HG03575 (cell line): ENCODE data around the gene KCNT1.

Experiments
- ATAC-seq: cut with Tn5 transposase; IDR thresholded peaks from one replicate; pipeline ENCODE4 v1.9.1; 2021; ENCODE audit not compliant: unreplicated experiment, insufficient number of reproducible peaks, low FRiP score; ENCODE audit errors: extremely low read depth

KCNT1 gene

DNA sequence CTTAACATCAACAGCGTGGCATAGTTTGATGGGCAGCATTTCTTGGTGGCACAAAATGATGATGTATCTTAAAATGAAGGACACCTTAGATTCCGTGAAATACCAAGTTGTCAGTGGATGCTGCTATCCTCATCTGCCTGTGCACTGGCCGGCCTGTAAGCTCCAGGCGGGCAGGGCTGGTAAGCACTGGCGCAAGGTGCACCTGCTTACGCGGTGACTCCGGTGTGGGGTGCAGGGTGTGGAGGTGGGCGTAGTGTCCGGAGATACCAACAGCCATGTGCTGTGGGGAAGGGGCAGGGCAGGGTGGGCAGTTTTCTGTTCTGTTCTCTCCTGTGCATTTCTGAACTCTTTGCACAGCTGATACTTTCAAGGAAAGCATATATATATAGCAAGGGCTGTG is 101.5 kb downstream of the KCNT1 start:
- ATAC-seq, result no peak

DNA sequence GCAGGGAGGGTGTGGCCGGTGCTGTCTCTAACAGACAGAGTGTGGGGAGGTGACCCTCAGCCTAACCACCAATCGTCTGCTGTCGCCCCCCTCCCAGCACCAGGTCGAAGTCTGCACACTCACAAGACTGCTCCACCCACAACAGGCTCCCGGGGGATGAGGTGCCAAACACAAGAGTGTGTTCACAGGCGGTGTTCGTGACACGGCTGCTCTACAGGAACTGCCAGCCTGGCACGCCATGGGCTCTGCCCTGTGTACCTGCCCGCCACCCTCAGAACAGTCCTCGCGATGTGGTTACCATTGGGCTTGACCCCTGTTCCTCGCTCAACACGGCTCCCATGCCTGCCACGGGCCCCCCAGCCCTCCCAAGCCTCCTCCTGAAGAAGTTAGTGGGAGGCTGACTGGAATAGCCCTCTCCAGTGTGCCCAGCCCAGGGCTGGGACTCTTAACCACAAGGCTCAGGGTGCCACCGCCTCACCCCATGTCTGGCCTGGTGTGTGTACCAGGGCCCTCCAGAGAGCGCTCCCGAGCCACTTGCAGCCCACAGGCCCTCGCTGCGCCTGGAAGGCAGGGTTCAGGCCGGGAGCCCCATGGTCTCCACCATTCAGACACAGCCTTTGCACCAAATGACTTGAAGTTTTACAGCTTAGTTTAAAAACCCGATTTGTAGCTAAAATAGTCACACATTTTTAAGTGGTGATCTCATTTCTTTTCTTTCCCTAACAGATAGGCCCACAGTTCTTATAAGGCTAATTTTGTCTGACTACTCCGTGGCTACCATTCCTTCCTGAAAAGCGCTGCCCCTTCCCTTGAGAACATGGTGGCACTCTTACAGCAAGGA is 102.8 kb downstream of the KCNT1 start:
- no peak for ATAC-seq

DNA sequence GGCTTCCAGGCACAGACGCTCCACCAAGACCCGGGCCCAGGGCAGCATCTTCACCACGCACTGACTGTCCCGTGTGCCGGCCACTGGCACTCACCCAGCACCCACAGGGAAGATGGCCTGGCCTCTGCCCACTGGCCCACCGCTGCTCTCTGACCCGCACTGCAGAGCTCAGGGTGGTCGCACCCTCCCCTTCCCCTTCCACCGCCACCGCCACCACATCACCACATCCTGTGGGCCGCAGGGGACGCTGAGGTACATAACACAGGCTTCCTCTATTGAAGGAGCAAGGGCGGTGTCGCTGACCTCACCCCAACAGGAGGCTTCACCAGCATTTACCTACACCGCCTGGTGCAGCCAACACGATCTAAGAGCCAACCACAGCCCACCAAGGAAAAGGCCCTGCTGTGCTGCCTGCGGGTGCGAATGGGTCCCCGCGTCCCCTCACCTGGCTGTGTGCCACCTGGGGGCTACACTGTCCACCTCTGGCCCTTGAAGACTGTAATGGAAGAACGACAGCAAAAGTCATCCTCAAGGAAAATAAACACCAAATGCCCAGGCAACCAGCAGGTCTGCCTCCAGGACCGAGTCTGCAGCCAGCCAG is 103.5 kb downstream of the KCNT1 start:
- ATAC-seq, result no peak

DNA sequence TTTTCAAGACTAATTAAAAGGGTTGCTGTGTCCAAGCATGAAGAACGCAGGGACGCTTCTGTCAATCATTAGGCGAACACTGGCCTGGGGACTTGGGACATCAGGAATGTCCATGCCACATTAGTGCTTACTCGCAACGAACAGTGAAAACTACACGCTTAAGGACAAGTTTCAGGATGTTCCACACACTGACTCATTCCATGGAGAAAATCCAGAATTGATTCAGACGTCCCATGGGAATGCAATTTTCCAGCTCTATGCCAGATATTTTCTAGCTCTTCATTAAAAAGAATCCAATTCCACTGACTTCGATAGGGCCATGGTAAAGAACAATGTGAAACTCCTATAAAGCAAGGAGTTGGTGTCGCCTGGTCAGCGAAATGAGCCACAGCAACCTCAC is 107.2 kb downstream of the KCNT1 start:
- no peak for ATAC-seq

DNA sequence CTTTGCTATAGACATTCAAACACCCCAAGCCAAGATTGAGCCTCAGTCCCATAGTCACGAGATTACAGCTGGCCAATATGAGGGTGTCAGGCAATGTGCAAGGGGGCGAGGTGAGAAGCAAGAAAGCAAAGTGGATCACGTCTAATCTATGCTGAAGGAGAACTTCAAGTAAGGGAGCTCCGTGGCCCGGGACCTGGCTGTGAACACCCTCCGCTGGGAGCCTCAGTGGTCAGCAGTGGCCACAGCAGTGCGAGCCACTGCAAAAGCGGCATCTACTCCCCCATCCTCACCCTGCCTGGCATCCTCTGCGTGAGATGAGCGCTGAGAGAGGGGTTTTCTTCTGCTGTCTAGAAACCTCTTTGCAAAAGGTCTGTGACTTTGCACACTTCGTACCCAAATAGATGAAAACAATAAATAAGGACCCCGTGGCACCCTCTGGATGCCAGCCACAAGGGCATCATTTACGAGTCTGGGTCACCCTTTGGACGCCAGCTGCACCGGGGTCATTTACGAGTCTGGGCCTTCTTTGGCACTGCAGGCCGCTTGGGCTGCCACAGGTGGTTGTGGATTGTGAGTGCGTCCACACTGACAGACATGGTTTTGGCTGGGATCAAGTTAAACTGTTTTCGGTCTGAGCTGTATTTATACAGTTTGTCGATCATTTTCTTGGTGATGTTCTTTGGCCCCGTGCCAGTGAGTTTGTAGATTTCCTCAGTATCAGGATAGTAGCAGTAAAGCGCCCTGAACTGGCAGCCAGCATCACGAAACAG is 109.0 kb downstream of the KCNT1 start:
- ATAC-seq, result no peak

DNA sequence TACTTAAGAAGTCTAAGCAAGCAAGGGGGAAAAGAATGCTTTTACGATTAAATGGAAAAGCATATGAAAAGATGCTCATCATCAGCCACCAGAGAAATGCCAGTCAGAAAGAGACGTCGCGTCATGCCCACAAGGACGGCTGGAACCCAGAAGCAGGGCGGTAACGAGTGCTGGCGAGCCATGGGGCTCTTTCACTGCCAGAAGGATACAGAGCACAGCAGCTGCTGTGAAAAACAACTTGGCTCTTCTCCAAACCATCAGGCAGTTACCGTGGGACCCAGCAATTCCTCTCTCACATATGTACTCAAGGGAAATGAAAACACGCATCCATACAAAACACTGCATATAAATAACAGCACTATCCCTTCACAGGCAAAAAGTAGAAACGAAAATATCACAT is 109.8 kb downstream of the KCNT1 start:
- ATAC-seq, result no peak

DNA sequence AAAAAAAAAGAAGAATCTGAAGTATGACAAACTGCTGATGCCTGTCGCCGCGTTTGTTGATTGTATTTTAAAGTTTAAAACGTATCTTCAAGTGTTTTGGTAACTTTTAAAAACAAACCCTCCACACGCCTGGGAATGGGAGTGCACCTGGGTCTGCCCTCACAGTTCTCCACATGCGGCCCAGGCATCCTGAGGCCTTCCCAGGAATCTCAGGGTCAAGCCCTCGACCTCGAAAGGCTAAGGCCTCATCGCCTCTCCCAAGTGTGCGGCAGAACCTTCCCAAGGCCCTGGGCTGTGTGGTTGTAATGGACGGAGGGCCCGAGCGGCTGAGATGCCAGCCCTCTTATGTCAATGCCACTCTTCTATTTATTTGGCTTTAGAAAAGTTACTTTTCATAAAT is 111.0 kb downstream of the KCNT1 start:
- ATAC-seq, result no peak

DNA sequence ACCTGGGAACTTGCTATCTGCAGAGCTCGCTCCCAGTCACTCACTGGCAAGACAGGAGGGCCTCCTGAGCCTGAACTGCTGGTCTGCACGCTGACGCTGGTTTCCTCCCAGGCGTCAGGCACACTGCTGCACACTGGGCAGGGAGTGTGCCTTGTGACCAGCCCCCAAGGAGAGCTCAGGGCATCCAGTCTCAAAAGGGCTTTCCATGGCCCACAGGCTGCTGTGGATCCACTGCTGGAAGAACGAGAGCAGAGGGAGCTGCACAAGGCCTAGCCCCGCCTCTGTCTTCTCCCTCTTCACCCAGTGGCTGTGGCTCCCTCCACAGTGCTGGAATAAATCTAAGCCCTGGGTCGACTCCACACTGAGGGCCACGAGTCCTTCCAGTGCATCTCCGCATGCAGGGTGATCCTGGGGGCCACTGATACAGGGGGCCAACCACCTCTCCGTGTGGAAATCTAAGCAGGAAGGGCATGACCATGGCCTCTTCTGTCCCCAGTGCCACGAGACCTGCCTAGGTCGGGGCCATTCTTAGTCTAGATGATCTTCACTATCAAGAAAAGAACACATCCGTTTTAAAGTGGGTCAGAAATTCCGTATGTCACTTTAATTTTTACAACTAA is 111.8 kb downstream of the KCNT1 start:
- no peak for ATAC-seq

DNA sequence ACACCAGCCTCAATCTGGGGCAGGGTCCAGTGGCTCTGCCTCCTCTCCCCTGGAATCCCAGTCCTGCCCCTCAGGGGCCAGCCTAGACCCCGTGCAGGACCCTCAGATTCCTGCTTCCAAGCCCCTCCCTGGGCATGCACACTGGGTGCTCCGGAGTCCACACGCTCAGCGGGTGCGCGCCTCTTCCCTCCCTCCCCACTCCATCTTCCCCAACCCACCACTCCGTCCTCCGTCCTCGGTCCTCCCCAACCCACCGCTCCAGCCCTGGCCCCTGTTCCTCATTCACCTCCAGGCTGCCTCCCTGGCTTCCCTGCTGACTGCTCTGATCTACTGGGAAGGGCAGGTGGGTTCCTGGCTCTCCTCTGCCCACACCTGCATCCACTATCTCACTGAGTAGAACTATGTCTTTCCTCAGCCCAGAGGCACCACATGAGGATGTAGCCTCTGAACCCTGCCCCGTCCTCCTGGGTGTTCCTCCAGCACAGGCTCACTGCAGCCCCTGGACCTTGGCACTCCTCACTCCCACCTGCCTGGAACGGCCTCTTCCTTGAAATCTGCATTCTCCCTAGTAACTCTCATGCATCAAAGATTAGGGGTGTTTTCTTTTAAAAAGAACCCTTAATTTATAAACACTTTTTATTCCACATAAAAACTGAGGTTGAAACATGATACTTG is 112.6 kb downstream of the KCNT1 start:
- ATAC-seq, result no peak

DNA sequence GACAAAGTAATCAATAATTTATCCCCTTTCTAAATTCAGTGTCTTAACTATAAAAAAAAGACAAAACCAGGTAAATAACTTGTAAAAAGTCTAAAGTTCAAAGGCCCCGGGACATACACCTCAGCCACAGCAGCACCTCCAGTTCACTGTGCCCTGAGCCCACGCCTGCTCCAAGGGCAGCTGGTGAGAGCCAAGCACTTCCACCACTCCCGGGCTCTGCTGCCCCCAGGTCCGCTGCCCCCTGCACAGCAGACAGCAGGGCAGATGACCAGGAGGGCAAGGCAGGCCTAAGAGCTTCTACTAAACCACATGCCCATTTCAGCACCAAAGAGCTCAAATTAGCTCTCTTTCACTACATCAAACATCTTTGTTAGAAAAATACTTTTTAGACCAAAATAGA is 113.4 kb downstream of the KCNT1 start:
- no peak for ATAC-seq

DNA sequence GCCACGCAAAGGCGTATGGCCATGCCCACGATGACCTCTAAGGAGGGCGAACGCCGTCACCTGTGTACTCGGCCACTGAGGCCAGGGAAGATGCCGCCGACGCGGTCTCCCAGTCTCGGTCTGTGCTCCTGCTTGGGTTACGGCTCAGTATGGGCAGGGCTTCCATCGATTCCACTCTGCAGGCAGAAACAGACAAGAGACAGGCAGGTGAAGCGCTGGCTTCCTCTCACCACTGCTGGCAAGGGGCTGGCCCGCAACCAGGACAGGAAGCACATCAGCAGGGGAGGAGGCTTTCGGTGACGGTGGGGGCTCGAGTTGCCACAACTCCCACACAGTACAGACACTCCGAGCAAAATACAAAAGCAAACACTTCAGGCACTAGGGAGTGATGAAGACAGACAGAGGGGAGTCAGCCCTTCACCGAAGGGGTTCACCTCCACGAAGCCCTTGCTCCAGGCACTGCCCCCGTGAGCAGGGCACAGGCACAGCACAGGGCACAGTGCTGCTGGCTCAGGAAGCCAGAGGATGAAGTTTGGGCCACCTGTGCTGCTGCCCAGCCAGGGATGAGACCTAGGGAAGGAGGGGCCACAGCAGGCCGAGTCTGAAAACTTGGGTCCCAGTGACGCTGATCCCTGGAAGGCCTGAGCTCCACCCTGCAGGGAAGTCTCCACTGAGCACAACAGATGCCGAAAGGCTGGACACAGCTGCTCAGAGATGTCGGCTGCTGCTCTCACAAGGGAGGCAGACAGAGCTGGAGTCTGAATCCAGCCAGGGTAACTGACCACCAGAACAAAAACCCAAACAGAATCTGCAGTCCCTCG is 114.1 kb downstream of the KCNT1 start:
- ATAC-seq, result no peak

DNA sequence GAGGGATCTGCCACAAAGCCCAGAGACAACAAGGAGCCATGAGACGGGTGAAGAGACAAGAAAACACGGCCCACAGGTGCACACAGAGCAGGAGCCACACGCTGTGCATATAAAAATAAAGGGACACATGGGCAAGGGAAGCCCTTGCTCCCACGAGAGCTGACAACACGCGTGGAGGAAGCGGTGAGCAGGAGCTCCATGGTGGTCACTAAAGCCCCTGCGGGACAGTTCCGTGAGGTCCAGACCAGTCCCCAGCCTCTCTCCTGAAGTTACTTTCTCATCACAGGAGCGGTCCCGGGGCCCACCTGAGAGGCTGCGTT is 114.6 kb downstream of the KCNT1 start:
- no peak for ATAC-seq

DNA sequence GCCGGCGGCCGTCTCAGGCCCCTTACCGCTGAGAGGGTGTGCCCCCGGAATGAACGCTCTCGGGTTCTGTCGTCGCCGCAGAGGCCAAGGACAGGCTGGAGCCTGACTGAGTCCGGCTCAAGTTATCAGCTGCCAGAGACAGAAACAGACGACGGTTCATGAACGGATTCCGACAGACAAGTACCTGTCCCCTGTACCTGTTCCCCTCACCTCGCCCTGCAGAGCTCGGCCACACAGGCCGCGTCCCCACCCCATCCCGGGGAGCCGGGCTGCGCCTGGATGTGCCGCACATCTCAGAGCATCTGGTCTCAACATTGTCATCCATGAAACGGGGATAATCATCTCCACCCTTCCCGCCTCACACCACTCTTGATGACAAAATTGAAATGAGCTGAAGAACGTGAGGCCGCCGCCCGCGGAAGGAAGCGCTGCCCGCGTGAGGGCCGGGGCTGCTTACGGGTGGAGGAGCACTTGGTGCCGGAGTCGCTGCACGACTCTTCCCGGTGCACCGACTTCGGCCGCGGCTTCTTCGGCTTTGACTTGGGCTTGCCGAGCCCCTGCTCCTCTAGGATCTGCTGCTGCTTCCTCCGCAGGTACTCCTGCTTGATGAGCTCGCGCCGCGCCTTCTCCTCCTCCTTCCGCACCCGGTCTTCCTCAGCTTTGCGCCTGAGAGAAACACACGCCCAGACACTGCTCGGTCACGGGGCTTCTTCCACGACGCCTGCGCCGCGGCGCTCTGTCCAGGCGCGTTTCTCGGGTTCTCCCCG is 116.1 kb downstream of the KCNT1 start:
- ATAC-seq, result no peak

DNA sequence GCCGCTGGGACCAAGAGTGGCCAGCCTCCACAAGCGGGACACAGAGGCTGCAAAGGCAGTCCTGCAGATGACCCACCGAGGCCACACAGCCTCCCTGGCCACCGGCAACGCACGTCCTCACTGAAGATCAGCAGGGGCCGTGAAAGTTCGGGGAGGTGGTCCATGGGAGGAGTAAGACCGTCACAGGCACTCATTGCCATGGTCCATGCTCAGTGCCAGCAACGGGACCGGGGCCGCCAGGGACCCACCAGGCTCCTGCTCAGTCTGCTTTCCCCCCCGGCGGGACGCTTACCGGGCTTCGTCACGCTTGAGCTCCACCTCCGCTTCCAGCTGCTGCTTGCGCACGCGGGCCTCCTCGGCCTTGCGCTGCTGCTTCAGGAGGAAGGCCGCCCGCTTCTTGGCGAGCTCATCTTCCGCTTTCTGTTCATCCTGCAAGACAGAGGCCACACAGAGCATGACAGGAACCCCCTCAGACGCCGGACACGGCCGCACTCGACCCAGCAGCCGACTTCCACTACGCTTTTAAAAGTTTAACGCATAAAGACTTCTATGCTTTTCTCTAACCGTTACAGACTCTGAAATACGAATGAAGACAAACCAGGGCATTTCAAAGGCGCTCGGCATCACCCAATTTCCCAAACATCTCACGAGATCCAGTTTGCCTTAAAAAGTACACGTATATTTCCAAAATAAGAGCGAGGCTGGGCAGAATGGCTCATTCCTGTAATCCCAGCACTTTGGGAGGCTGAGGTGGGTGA is 116.9 kb downstream of the KCNT1 start:
- ATAC-seq, result no peak

DNA sequence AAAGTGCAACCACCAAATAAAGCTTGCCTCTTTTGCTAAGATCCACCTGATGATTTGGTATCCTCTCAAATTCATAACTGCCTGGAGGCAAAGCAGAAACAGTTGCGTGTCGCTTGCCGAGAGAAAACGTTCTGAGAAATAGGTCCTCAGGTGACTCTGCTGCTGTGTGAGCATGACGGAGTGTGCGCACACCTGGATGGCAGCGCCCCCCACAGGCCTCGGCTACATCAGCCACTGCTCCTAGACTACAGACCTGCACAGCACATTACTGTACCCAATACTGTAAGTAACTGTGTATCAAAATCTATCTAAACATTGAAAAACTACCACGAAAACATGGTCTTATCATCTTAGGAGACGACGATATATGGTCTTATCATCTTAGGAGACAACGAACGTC is 117.9 kb downstream of the KCNT1 start:
- no peak for ATAC-seq

DNA sequence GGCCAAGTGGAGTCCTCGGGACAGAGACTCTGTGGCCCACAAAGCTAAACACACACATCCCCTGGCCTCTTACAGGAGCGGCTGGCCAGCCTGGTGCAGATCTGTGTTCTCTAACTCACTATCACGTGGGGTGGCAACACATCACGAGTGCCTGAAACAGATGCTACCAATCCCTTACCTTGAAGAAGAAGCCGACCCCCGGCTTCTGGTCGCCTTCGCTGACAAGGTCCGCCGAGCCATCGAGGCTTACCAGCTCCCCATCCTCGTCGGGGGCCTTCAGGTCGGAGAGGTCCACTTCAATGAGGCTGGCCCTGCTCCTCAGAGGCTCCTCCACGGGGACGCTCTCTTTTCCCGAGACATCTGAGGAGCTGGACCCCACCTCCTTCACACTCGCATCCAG is 118.7 kb downstream of the KCNT1 start:
- ATAC-seq, result no peak

DNA sequence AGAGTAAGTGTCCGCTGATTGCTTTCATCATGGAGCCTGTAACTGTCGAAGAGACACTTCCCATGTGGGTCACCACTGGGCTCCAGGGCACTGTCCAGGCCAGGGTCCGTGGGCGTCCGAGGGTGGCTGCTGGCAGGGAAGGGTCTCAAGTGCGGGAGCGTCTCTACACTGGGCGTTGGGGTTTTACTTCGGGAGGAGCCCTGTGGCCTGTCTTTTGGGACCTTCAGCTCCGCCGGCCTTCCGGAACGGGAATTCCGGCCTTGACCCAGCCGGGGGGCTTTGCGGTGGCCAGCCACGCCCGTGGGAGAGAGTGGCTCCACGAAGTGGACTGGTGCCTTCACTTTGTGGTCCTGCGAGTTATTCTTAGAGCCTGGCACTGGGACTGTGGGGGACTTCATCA is 119.1 kb downstream of the KCNT1 start:
- ATAC-seq, result no peak
